HG03103 (cell line): ENCODE measurements around the gene CENPP.

Source experiments
- ATAC-seq: cut with Tn5 transposase; IDR thresholded peaks from one replicate; pipeline ENCODE4 v1.9.1; 2021; ENCODE audit warnings: low read depth; ENCODE audit not compliant: unreplicated experiment

Gene CENPP

GRCh38 chr9:92501671-92502393 is 176.1 kb downstream of the CENPP start:
- ATAC-seq = no peak

DNA sequence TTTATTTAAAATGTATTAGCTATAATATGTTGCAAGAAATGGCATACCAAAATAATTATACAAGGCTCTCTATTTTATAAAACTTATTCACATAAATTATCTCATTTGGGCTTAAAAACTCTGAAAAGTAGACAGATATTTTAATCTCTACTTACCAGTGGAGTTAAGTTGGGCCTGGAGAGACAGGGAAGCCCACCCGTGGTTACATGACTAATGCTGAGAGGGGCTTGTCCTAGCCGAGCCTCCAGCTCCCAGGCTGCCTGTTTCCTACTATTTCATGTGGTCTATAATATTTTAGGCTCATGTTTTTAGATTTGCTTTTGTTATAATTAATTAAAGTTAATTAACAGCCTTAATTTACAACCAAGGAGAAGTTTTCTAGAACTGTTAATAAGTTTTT is 177.4 kb downstream of the CENPP start:
- no peak for ATAC-seq

DNA sequence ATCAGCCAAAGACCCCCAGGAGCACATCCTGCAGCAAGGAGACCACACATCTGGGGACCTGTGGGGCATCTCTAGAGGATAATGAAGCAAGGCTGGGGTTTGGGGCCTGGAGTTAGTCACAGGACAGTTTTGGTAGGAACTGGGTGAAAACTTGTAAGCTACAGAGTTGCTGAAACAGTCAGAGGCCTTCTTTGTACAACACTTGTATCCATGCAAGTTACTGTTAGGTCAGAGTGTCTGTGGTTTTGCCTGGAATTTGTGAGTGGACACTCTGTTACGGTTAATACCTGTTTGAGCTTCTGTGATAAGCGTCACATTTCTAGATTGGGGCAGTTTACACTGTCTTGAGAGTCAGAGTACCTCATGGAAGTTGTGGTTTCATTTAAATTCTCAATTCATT is 179.1 kb downstream of the CENPP start:
- no peak for ATAC-seq

GRCh38 chr9:92506184-92506857 is 180.6 kb downstream of the CENPP start:
- ATAC-seq = no peak

DNA sequence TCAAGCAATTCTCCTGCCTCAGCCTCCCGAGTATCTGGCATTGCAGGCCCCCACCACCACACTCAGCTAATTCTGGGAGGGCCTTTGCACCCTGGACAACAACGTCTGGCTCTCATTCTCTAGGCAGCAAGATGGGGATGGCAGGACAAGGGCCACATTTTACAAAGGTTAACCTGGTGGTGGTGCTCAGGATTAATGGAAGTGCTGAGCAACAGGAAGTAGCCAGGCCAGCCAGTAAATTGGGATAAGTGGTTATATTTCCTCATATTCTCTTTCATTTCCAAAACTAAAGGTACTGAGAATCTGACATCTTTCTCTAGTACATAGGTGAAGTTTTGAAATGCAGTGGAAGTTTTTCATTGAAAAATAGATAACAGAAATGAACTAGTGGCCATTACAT is 181.3 kb downstream of the CENPP start:
- ATAC-seq = no peak

DNA sequence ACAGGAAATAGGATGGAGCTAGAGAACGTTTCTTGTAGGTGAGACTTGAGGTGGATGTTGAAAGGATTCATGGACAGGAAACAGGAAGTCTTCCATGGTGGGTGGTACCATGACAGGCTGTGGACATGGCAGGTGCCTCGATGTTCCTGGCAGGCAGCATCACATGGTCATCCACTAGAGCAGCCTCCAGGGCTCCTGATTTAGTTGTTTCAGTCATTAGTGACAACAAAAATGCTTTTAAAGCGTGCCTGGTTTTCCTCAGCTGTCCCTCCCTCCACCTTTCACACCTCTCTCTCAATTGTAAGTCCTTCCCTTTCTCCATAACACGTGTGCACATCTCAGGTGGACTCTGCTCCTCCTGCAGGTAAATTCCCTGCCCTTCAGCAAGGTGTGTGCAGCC is 181.7 kb downstream of the CENPP start:
- no peak for ATAC-seq

DNA sequence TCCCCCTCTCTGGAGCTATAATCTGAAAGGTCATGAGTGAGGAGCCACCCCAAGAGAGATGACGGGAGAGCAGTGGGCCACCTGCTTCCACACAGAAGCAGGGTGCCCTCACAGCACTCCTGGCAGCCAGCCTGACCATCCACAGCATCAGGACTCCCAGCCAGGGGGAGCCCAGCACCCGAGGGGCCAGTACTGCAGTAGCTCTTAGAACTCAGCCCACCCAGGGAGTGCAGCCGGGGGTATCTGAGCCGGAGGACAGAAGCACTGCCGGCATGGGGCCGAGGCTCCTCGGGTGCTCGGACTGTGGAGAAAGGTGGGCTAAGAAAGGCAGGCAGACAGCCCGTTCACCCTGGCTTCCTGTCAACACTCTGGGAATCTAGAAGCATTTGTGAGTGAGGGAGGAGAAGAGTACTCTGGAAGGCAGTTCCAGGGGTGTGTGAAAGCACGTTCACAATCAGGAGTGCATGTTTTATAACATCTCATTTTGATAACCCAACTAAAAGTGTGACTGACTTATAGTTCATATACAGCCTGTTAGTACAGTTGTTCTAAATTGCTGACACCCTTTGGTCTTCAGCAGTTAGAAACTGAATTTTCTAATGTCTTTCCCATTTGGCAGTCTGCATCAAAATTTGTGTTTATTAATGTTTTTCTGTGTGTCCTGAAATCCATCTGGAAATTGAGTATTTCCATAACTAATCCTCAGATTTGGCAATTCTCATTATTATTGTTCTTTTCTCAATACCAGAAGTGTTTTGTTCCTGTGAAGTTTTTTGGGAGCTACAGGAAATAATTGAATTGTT is 182.5 kb downstream of the CENPP start:
- ATAC-seq = no peak

GRCh38 chr9:92509050-92509449 is 183.3 kb downstream of the CENPP start:
- no peak for ATAC-seq

DNA sequence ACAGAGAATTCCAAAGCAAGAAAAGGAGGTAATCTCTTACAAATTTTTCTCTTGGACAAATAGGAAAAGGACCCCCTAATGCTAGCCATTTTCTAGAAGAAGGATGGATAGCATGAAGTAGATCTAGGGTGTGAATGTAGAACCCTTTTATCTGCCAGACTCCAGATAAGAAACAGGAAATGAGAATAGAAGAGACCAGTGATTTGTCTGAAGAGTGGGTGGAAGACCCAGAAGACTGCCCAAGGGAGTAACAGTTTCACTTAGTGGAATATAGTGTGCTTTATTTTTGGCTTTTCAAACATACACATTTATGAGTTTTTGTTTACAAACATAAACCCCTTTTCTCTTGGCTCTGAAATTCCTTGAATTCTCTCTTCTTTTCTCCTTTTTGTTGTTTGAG is 185.0 kb downstream of the CENPP start:
- ATAC-seq = no peak

DNA sequence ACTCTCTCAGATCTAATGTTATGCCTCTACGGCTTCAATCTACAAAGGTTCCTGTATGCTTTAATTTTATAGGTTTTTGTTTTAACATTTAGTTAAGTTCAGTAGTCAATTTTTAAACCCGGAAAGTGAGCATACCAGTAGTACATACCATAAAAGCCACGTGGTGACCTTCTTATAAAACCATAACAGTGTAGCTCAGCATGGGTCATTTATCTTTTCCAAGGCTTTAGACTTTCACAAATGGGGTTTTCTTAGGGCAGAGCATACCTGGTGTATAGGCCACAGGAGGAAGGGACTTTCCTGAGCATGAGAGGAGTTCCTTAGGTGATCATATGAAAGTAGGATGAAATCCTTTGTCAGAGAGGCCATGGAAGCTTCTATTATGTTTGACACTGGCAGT is 186.9 kb downstream of the CENPP start:
- no peak for ATAC-seq

DNA sequence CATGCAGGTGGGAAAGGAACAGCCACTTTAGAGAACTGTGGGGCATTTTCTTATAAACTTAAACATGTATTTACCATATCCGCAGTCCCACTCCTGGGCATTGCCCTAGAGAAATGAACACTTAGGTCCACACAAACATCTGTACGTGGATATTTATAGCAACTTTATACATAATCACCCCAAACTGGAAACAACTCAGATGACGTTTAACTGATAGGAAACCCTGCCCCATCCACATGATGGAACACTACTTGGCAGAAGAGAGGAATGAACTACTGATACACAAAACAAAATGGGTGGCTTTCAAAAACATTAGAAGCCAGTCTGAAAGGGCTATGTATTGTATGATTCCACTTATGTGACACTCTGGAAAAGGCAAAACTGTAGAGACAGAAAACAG is 187.6 kb downstream of the CENPP start:
- ATAC-seq = no peak

DNA sequence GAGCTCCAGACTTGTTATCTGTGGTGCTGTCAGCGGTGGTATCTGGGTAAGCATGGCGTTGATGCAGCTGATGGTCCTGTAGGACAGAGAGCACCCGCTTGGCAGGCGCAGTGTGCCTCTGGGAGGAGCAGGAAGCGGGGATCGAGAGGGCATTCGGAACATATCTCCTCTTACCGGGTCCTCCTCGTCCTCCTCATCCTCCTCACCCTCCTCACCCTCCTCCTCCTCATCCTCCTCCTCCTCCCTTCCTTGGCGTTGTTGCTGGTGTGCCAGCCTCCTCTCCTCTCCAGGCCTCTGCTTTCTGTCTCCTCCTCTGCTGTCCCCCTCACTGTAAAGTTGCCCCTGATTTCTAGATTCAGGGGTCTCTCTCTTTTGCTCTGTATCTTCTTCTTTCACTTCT is 188.9 kb downstream of the CENPP start:
- no peak for ATAC-seq

- no peak for ATAC-seq
Observed at GRCh38 chr9:92516521-92516920, 190.8 kb downstream of the CENPP start.

DNA sequence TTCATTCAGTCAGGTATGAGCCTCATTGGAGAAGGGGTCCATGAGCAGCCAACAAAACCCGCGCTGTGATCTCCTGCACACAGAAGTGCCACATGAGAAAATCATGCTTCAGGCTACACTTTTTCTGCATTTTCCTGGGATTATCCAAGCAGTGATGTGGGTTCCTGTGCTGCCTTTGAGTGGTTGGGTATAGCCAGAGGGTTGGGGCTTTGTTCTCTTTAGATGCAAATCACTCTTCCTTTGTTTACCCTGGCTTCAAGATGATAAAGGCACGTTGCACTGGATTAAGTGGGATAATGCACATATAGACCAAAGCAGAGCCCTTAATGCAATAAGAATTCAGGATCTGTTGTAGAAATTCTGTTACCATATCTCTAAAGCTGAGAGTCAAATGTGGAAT is 191.3 kb downstream of the CENPP start:
- ATAC-seq = no peak

DNA sequence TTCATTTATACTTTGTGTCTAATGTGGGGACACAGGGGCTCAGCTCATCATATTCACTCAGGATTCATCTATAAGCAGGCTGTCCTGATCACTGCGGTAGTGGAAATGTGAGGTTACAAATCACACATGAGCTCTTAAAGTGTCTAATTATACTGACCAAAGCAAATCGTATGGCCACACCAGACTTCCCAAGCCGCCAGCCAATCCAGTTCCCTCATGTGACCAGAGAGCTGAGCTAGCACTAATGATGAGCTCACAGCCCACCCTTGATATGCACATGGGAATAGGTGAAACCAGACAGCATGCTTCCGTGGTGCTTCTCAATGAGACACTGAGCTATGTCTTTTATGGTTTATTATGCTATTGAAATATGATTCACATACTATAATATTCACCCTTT is 192.4 kb downstream of the CENPP start:
- no peak for ATAC-seq

DNA sequence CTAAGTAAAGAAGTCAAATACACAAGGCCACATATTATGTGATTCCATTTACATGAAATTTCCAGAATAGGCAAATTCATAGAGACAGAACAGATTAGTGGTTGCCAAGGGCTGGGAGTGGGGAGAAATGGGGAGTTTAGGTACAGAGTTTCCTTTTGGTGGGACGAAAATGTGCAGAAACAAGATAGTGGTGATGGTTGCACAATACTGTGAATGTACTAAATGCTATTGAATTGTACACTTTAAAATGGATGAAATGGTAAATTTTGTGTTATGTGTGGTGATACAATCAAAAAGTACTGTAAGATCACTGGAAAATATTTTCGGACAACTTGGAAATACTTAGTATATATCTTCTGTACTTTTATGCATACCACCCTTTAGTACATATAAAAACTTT is 195.1 kb downstream of the CENPP start:
- no peak for ATAC-seq

DNA sequence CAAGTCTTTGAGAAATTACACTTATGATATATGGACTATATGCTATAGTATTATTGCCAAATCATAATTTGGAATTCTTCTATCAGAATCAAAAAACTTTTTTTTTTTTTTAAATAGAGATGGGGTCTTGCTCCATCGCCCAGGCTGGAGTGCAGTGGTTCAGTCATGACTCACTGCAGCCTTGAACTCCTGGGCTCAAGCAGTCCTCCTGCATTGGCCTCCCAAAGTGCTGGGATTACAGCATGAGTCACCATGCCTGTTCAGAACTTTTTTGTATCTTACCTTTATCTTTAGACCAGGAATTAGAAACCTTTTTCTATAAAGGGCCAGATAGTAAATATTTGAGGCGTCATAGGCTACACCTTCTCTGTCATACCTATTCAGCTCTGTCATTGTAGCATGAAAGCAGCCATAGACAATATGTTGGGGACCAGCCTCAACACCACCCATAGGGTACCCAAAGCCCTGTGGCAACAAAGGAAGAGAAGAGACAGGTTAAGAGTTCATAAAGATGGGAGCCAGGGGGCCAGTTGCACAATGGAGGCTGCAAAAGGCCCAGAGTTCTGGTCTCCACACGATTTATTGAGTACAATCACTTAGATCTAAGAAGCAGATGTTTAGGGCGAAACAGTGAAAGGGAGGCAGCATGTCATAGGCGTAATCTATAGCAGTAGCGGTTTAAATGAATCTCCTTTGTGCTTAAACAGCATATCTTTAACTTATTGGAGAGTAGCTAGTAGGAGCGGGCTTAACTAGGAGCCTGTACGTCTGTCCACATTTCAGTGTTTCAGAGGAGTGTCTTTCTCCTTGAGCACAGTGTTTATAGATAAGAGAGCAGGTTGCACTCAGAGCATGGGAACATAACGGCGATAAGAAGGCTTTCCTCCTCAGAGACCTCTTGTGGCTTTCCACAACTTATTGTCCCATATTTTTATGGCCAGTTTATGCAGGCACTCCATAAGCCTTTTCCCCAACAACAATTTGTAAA is 197.5 kb downstream of the CENPP start:
- no peak for ATAC-seq

GRCh38 chr9:92524881-92525280 is 199.1 kb downstream of the CENPP start:
- no peak for ATAC-seq

GRCh38 chr9:92525306-92525705 is 199.6 kb downstream of the CENPP start:
- ATAC-seq = no peak

DNA sequence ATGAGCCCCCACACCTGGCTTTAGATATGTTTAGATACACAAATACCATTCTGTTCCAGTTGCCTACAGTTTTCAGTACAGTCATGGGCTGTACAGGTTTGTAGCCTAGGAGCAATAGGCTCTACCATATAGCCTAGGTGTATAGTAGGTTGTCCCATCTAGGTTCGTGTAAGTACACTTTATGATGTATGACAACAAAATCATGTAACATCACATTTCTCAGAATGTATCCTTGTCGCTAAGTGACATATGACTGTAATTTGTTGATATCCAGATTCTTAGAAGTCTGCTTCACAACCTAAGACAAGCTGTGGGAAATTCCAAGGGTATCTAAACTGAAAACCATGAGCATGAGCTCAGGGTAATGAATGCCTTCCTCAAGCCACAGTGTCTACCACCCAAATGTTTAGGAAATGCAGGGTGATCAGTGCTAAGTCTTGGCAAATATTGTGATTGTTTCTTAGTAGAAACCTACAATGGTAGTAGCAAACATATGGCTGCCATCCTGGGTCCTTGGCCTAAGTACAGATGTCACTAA is 201.6 kb downstream of the CENPP start:
- no peak for ATAC-seq
